Stimulated activated CD8-positive, alpha-beta memory T cell treated with anti-CD3 and anti-CD28 coated beads, Interleukin-2, amount 100 ng/mL, for 1 hour (primary cell): Measurements from ENCODE around the gene RASD1.
"Not testable (repeated sequence)": the region's sequence is repeated elsewhere in the genome, so short reads cannot be mapped to it uniquely, and the experiment has no call there.

ENCODE experiments used
- DNase-seq, 2 donors: peaks; one replicate each; pipeline ENCODE4 v3.0.0-alpha.2; 2020; ENCODE audit warnings: low read depth in 2 of 2

The RASD1 gene

GRCh38 chr17:17497065-17497844, 1.1 kb upstream of the RASD1 start:
- no peak for DNase-seq

- DNase-seq: no peak
Measured at GRCh38 chr17:17495536-17496188, 533 bp downstream of the RASD1 start.

DNA sequence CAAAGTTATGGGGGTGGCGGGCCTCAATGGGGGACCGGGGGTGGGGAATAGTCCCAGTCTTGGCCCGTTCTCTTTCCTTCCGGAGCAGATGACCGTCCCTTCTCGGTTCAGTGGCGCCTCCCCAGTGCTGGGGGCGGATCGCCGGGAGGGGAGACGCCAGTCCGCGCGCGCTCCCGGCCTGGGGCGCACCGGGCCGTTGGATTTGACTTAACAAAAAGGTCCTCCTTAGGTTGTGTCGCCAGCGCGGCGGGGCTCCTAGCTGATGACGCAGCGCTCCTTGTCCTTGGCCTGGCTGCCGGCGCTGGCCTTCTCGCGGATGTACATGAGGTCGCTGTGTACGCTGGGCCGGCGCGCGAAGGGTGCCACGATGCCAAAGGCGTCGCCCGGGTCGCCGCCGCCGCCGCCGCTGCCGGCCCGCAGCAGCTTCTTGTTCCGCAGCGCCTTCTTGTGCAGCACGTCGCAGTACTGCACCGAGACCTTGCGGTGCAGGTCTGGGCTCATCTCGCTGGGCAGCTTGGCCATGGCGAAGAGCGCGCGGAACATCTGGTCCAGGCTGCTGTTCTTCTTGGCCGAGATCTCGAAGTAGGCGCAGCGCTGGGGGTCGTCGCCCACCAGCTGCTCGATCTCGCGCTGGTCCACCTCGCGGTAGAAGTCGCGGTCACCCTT, 1.2 kb downstream of the RASD1 start:
- DNase-seq: no peak

DNA sequence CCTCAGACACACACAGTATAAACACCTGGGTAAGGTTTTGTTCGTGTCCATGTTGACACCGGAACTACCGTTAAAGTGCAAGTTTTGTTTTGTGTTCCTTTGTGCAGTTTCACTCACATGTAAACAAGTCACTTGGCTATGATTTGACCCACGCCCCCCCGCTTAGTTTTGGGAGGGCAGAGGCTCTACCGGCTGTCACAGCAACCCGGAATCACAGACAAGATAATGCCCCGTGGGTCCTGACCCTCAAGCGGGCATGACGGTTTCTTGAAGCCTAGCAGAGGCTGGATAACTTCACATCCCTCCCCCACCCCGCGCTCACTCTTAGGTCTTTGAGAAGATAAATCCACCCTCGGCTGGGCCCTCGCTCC, 1.7 kb downstream of the RASD1 start:
- DNase-seq: no peak

- no peak for DNase-seq
Measured at GRCh38 chr17:17493986-17494466, 2.2 kb downstream of the RASD1 start.

- no peak for DNase-seq
Measured at GRCh38 chr17:17493249-17493985, 2.8 kb downstream of the RASD1 start.

- DNase-seq: no peak
Measured at GRCh38 chr17:17492571-17492970, 3.6 kb downstream of the RASD1 start.

- DNase-seq: no peak
Measured at GRCh38 chr17:17492085-17492484, 4.1 kb downstream of the RASD1 start.

DNA sequence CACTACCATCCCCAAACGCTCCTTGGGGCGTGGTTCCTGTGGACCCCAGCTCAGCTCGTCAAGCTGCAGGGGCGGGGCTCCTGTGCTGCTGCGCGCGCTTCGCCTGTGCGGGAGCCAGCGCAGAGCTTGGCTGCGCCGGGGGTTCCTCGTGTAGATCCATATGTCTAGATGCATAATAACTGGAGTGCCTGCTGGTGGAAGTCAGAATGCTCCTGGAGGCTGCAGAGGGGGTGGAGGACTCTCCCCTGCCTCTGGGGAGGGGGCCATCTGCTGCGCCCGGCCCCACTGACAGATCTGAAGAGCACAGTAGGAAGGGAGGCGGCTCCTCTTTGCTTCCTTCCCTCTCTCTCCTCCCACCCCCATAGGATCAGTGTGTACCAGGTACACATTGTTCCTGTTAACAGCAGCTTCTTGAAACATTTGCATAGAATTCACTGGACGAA, 4.6 kb downstream of the RASD1 start:
- no peak for DNase-seq

- DNase-seq: no peak
Measured at GRCh38 chr17:17491031-17491471, 5.1 kb downstream of the RASD1 start.

DNA sequence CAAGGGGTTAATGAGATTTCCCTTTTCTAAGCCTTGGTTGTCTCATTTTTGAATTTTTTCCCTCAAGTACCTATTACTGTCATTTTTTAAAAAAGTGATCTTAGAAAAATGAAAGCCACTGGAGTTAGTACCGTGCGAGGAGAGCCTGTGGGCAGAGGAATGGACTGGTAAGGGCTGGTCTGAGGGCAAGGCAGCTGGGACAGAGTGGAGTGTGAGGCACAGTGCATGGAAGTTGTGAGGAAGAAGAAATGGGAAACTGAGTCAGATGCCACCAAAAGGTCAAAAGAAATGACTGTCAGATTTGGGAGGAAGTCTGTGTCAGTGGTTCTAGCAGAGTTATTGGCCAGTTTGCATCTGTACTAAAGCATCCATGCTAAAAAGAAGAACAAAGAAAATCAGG, 8.2 kb downstream of the RASD1 start:
- no peak for DNase-seq

GRCh38 chr17:17486416-17486815, 9.8 kb downstream of the RASD1 start:
- not testable (repeated sequence) for DNase-seq

DNA sequence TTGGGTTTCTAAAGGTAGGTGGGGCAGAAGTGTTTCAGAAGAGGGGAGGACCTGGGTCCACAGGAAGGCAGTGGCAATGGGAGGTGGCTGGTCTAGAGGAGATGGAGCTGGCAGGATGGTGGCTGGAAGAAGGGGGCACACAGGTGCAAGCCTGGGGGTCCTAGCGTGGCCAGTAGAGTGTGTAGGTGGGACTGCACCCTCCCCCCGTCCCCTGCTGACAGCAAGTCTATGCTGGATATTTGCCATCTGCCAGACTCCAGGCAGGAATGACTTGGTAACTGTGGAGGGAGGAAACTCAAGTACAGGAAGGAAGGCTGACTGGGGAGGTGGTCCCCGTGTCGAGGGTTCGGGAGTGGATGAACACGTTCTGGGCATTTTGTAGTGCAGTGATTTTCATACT, 10.8 kb downstream of the RASD1 start:
- no peak for DNase-seq

DNA sequence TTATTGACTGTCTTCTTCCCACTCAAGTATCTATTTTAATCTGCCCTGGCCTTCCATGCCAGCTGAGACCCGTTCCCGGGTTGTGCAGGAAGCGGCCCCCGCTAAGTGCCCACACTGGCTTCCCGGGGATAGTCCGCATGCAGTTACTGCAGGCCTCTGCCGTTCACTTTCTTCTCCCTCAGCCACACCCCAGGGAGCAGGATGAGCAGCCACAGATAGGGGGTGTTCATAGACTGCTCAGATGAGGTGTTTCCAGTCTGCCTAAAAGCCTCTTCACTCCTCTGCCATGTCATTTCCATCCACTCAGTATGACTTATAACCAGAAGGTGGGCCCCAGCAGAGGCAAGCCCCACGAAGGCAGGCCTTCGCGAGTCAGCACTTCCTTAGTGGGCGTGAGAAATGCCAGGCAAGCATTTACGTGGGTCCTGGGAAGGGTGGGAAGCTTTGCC, 11.7 kb downstream of the RASD1 start:
- no peak for DNase-seq

- no peak for DNase-seq
Measured at GRCh38 chr17:17481860-17482259, 14.3 kb downstream of the RASD1 start.

GRCh38 chr17:17480593-17481148, 15.5 kb downstream of the RASD1 start:
- no peak for DNase-seq

DNA sequence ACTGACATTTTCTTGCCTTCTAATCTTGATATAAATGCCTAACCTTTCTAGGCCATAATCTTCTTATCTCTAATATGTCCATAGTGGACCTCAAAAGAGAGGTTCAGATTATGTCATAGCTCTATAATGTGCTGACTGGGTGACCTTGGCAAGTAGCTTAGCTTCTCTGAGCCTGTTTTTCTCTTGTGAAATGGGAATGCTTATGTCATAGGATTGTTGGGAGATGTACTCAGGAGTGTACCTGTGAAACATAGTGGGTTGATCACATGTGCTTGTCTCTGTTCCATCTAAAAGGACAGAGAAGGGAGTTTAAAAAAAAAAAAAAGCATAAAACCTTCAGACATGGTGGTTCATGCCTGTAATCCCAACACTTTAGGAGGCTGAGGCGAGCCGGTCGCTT, 17.0 kb downstream of the RASD1 start:
- no peak for DNase-seq

GRCh38 chr17:17476865-17477467, 19.2 kb downstream of the RASD1 start, which contains the start of gene MED9:
MED9 (plus strand) TSS chr17:17477000; CDS start chr17:17477042, 42 bp downstream.
- DNase-seq: peak; percentile 87 to 92

DNA sequence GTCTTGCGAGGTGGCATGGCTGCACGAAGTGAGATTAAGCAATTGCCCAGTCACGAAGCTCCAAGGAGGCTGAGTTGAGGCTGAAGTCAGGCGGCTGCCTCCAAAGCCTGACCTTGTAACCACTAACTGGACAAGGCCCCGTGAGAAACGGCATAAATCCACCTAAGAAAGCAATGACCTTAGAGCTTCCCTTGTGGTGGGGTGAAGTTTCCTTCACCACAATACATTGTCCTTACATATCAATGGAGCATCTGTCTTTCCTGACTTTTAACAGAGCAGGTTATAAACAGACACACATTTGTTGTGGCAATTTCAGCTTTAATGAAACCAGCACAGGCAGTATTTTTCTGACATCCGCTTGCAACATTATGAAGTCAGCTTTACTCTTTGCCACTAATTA, 21.9 kb downstream of the RASD1 start:
- DNase-seq: no peak

DNA sequence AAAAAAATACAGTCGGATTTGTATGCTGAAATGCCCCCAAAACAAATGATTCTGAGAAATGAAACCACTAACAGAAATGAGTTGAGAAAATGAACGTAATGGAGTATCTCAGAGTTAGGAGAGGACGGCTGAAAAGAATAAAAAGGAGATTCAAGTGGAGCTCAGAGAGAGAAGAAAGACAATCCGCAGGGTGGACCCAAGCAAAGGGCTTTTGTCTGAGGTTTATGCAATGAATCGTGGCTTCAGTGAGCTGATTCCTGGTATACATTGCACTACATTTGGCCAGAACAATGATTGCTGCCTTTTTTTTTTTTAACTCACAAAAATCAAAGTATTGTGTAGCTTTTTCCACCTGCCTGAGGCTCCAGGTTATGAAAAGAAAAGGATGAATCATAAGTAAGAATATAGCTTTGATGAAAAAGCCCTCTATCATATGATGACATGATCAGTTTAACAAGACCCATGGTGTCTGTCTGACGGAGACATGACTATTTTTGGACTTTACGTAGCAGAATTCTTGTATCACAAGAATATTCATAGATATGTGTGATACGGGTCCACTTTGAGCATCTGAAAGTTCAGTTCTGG, 23.8 kb downstream of the RASD1 start:
- no peak for DNase-seq

GRCh38 chr17:17469996-17470395, 26.2 kb downstream of the RASD1 start:
- DNase-seq: no peak
